Loucy (cell line): ENCODE data around the gene LRRC40.

Experiments used
- H2AFZ ChIP-seq: fragments of 200-600 bp; sonication (generic); 2 replicates; pipeline ENCODE4 v1.6.0; 2016; ENCODE audit warnings: antibody characterized with exemption, mild to moderate bottlenecking, low read length, moderate library complexity
- H3F3A ChIP-seq: fragments of 200-600 bp; 2 replicates; pipeline ENCODE4 v1.6.0; 2016; ENCODE audit warnings: antibody characterized with exemption, low read depth, mild to moderate bottlenecking
- H3K27me3 ChIP-seq: fragments of 200-600 bp; sonication (generic); 2 replicates; pipeline ENCODE4 v1.6.1; 2014; ENCODE audit warnings: low read length, mild to moderate bottlenecking; ENCODE audit not compliant: insufficient read depth, poor library complexity, severe bottlenecking
- H3K36me3 ChIP-seq: fragments of 200-600 bp; sonication (generic); 2 replicates; pipeline ENCODE4 v1.6.1; 2016; ENCODE audit warnings: low read length; ENCODE audit not compliant: insufficient read depth
- H3K4me1 ChIP-seq: fragments of 200-600 bp; sonication (generic); 2 replicates; pipeline ENCODE4 v1.5.1; 2014; ENCODE audit warnings: low read length, mild to moderate bottlenecking; ENCODE audit not compliant: insufficient read depth, poor library complexity, severe bottlenecking
- H3K4me2 ChIP-seq: fragments of 200-600 bp; sonication (generic); 2 replicates; pipeline ENCODE4 v1.6.0; 2014; ENCODE audit warnings: antibody characterized with exemption, low read length, low read depth, mild to moderate bottlenecking; ENCODE audit not compliant: poor library complexity, severe bottlenecking
- H3K4me3 ChIP-seq: fragments of 200-600 bp; sonication (generic); 2 replicates; pipeline ENCODE4 v1.5.1; 2014; ENCODE audit warnings: low read length, mild to moderate bottlenecking, mixed read lengths; ENCODE audit not compliant: poor library complexity, severe bottlenecking
- H3K79me2 ChIP-seq: fragments of 200-600 bp; sonication (generic); 2 replicates; pipeline ENCODE4 v1.6.1; 2014; ENCODE audit warnings: low read length; ENCODE audit not compliant: insufficient read depth
- H3K9ac ChIP-seq: fragments of 200-600 bp; sonication (generic); 2 replicates; pipeline ENCODE4 v1.6.0; 2014; ENCODE audit warnings: mild to moderate bottlenecking, low read depth, low read length, moderate library complexity; ENCODE audit not compliant: poor library complexity, severe bottlenecking
- H3K9me2 ChIP-seq: fragments of 200-600 bp; sonication (generic); replicated peaks from 2 replicates; pipeline ENCODE4 v1.6.1; 2016; ENCODE audit warnings: low read depth, low read length, mixed read lengths
- H3K9me3 ChIP-seq: fragments of 200-600 bp; sonication (generic); 2 replicates; pipeline ENCODE4 v1.6.1; 2014; ENCODE audit warnings: mild to moderate bottlenecking, antibody characterized with exemption, low read length, low read depth; ENCODE audit not compliant: insufficient read depth
- H4K20me1 ChIP-seq: fragments of 200-600 bp; sonication (generic); 2 replicates; pipeline ENCODE4 v1.6.0; 2014; ENCODE audit warnings: antibody characterized with exemption, low read length, mild to moderate bottlenecking; ENCODE audit not compliant: insufficient read depth, poor library complexity, severe bottlenecking
- CTCF ChIP-seq: fragments of 200-600 bp; sonication (generic); conservative IDR thresholded peaks from 2 replicates; pipeline ENCODE4 v1.5.1; 2014; ENCODE audit warnings: mild to moderate bottlenecking, antibody characterized with exemption, low read length
- EZH2phosphoT487 ChIP-seq: fragments of 200-600 bp; IDR thresholded peaks from 2 replicates; pipeline ENCODE4 v1.6.1; 2018; ENCODE audit warnings: antibody characterized with exemption, mild to moderate bottlenecking, moderate library complexity, borderline replicate concordance

Gene LRRC40

DNA sequence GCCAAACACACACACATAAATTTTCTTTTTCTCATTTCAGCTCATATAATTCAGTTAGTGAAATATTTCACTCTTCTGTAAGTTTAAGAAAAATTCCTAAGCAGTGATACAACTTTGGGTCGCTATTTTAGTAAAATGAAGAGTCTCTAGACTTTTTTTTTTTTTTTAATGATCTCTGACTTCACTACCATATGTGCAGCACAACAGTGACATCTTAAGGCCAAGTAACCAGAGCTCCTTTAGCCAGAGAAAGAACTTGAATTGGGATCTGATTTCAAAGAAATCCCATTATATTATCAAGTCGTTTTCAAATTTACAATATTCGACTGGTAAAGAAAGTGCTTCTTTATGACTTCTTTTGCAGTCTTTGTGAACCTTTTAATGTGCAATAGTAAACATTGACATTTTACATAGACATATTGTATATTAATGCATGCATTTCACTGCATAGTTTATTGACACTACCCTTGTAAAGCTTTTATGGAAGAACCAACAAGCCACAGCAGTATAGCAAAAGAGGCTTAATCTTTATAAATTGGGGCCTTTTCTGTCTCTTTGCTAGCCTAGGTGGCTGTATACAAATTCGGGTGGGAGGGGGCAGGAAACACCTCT, 62.2 kb downstream of the LRRC40 start:
- Histone ChIP-seq H2AFZ (no peak overlapping the region), H3K9me3 (no peaks in the 10 kb centered on the region), H3K4me1 (no peaks in the 10 kb centered on the region), H3K27me3 (no peaks in the 10 kb centered on the region), H3K9me2 (no peaks in the 10 kb centered on the region), H3K4me2 (no peak overlapping the region), H3K79me2 (no peaks in the 10 kb centered on the region), H4K20me1 (no peaks in the 10 kb centered on the region), H3K9ac (no peak overlapping the region), H3K4me3 (no peak overlapping the region), H3F3A (0 out of 2 replicates have a peak, but pooled peaks cover 4% of the 10 kb centered on the region), H3K36me3 (peaks cover 5% of the 10 kb centered on the region; the same call in 1 of the 2 replicates)
- TF ChIP-seq EZH2phosphoT487 (no peak), CTCF (peak; percentile 42)

- no peaks in the 10 kb centered on the region for H3K9me3 ChIP-seq
- TF ChIP-seq CTCF (no peak; the same call in 1 of the 2 replicates), EZH2phosphoT487 (no peak)
Observed at GRCh38 chr1:70142075-70142474, 63.3 kb downstream of the LRRC40 start.

GRCh38 chr1:70140894-70141293, 64.5 kb downstream of the LRRC40 start:
- no peak overlapping the region for H3K9ac ChIP-seq
- no peak overlapping the region for H3K4me3 ChIP-seq
- H3K36me3 ChIP-seq: 0 out of 2 replicates have a peak, but pooled peaks cover 5% of the 10 kb centered on the region
- no peaks in the 10 kb centered on the region for H3K4me1 ChIP-seq
- no peaks in the 10 kb centered on the region for H3K27me3 ChIP-seq
- TF ChIP-seq CTCF: peak; percentile 23; the same call in 1 of the 2 replicates
- no peak for TF ChIP-seq EZH2phosphoT487
- H4K20me1 ChIP-seq: no peaks in the 10 kb centered on the region
- H3F3A ChIP-seq: 0 out of 2 replicates have a peak, but pooled peaks cover 4% of the 10 kb centered on the region
- H3K79me2 ChIP-seq: no peaks in the 10 kb centered on the region
- no peak overlapping the region for H2AFZ ChIP-seq
- H3K4me2 ChIP-seq: no peak overlapping the region
- H3K9me3 ChIP-seq: no peaks in the 10 kb centered on the region
- no peaks in the 10 kb centered on the region for H3K9me2 ChIP-seq

More at GRCh38 chr1:70142075-70142474, 63.3 kb downstream of the LRRC40 start:
- H3K36me3 ChIP-seq: 0 out of 2 replicates have a peak, but pooled peaks cover 5% of the 10 kb centered on the region
- no peak overlapping the region for H3K9ac ChIP-seq
- H4K20me1 ChIP-seq: no peaks in the 10 kb centered on the region
- no peak overlapping the region for H3K4me2 ChIP-seq
- no peaks in the 10 kb centered on the region for H3K4me1 ChIP-seq
- H3K4me3 ChIP-seq: no peak overlapping the region
- H3K9me2 ChIP-seq: no peaks in the 10 kb centered on the region
- 0 out of 2 replicates have a peak, but pooled peaks cover 4% of the 10 kb centered on the region for H3F3A ChIP-seq
- H3K27me3 ChIP-seq: no peaks in the 10 kb centered on the region
- no peak overlapping the region for H2AFZ ChIP-seq
- no peaks in the 10 kb centered on the region for H3K79me2 ChIP-seq
